Hepatocyte (in vitro differentiated cells): ENCODE measurements around the gene RBM7. TPM values are rescaled to one million over a fixed set of nuclear protein-coding genes. Genes with fewer than 3 reads are reported as not detected.

Experiments
- DNase-seq: peaks from one replicate; pipeline ENCODE4 v3.0.0-alpha.2; 2016; ENCODE audit warnings: low spot score
- H2AFZ ChIP-seq: fragments of 200-600 bp; sonication (generic); 2 replicates; pipeline ENCODE4 v1.6.0; 2016; ENCODE audit warnings: antibody characterized with exemption, mild to moderate bottlenecking
- H3K27ac ChIP-seq: fragments of 200-600 bp; sonication (generic); 2 replicates; pipeline ENCODE4 v1.5.1; 2016; ENCODE audit warnings: mild to moderate bottlenecking
- H3K27me3 ChIP-seq: fragments of 200-600 bp; sonication (generic); 2 replicates; pipeline ENCODE4 v1.6.1; 2016
- H3K36me3 ChIP-seq: fragments of 200-600 bp; sonication (generic); replicated peaks from 2 replicates; pipeline ENCODE4 v1.5.1; 2016; ENCODE audit warnings: low read depth; ENCODE audit not compliant: insufficient read depth
- H3K4me1 ChIP-seq: fragments of 200-600 bp; sonication (generic); 2 replicates; pipeline ENCODE4 v1.5.1; 2016; ENCODE audit warnings: mild to moderate bottlenecking, moderate library complexity; ENCODE audit not compliant: insufficient read depth
- H3K4me2 ChIP-seq: fragments of 200-600 bp; sonication (generic); 2 replicates; pipeline ENCODE4 v1.6.0; 2016
- H3K4me3 ChIP-seq: fragments of 200-600 bp; sonication (generic); 2 replicates; pipeline ENCODE4 v1.5.1; 2016; ENCODE audit warnings: mild to moderate bottlenecking
- H3K79me2 ChIP-seq: fragments of 200-600 bp; sonication (generic); 2 replicates; pipeline ENCODE4 v1.6.0; 2017; ENCODE audit warnings: mild to moderate bottlenecking
- H3K9me2 ChIP-seq: fragments of 200-600 bp; sonication (generic); replicated peaks from 2 replicates; pipeline ENCODE4 v1.6.0; 2017; ENCODE audit warnings: mild to moderate bottlenecking; ENCODE audit not compliant: insufficient read depth
- H3K9me3 ChIP-seq: fragments of 200-600 bp; sonication (generic); 2 replicates; pipeline ENCODE4 v1.5.1; 2016; ENCODE audit warnings: low read depth, mild to moderate bottlenecking
- H4K20me1 ChIP-seq: fragments of 200-600 bp; sonication (generic); 2 replicates; pipeline ENCODE4 v1.6.0; 2016; ENCODE audit warnings: mild to moderate bottlenecking; ENCODE audit not compliant: insufficient read depth, poor library complexity, severe bottlenecking
- EZH2 ChIP-seq: fragments of 200-600 bp; sonication (generic); IDR thresholded peaks from 2 replicates; pipeline ENCODE4 v1.6.1; 2016; ENCODE audit warnings: antibody characterized with exemption, mild to moderate bottlenecking, borderline replicate concordance
- EZH2phosphoT487 ChIP-seq: fragments of 200-600 bp; sonication (generic); IDR thresholded peaks from one replicate; pipeline ENCODE4 v1.6.1; 2018; ENCODE audit warnings: antibody characterized with exemption, mild to moderate bottlenecking, low read depth, moderate library complexity; ENCODE audit not compliant: unreplicated experiment, severe bottlenecking
- WGBS: methylation state at CpG from one replicate; pipeline ENCODE4 v1.1.6; 2016; ENCODE audit warnings: low lambda C conversion rate; ENCODE audit errors: missing lambda C conversion rate; 5-methylcytosine and 5-hydroxymethylcytosine counted together
- polyA plus RNA-seq: library from polyadenylated mRNA; unstranded; fragments of >200 nt; fragmentation: Nextera tagmentation; extraction: Ambion mirVana; gene quantifications from 2 replicates; pipeline ENCODE4 v1.2.1, GENCODE V29; 2016
- total RNA-seq: library from RNA; depleted of rRNA; stranded (reverse); fragments of >200 nt; gene quantifications from 2 replicates; pipeline ENCODE4 v1.2.3, GENCODE V29; 2014
- TF ChIP-seq, protein P1 (sequence below): fragments of 200-600 bp; sonication (generic); IDR thresholded peaks from 2 replicates; pipeline ENCODE4 v1.5.1; 2016; ENCODE audit warnings: antibody characterized with exemption, mild to moderate bottlenecking; ENCODE audit not compliant: poor library complexity

The RBM7 gene
- total and polyA plus RNA-seq, 2 experiments from 2014 or later: 36.2 to 49.2 TPM

DNA sequence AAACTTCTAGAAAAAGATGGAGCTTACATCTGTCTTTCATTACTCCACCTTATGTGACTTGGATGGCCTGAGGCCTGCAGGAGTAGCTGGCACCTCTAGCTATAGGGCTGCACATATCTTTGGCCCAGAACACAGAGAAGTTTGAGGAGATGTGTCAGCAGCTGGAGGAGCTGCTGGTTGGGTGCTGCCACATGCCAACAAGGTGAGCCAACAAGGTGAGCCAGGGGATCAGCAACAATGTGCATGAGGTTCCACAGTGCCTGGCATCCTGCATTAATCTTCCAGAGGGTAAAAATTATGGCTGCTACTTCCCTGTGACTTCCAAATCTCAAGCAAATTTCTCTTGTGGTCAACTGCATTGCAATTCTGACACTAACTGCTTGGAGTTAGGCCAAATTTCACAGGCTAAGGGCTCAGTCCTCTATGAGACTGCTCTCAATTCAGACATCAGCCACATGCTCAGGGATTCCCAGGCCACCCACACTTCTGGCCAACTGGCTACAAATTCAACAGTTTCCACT is 16.0 kb downstream of the RBM7 start:
- DNase-seq: no peak
- Histone ChIP-seq H3K27ac (no peak overlapping the region), H3K4me1 (no peaks in the 10 kb centered on the region), H3K4me3 (no peak overlapping the region), H3K27me3 (no peaks in the 10 kb centered on the region), H2AFZ (no peak overlapping the region), H4K20me1 (no peaks in the 10 kb centered on the region), H3K9me2 (no peaks in the 10 kb centered on the region), H3K9me3 (no peaks in the 10 kb centered on the region), H3K4me2 (no peak overlapping the region), H3K79me2 (no peaks in the 10 kb centered on the region), H3K36me3 (no peaks in the 10 kb centered on the region)
- TF ChIP-seq, protein P1, sequence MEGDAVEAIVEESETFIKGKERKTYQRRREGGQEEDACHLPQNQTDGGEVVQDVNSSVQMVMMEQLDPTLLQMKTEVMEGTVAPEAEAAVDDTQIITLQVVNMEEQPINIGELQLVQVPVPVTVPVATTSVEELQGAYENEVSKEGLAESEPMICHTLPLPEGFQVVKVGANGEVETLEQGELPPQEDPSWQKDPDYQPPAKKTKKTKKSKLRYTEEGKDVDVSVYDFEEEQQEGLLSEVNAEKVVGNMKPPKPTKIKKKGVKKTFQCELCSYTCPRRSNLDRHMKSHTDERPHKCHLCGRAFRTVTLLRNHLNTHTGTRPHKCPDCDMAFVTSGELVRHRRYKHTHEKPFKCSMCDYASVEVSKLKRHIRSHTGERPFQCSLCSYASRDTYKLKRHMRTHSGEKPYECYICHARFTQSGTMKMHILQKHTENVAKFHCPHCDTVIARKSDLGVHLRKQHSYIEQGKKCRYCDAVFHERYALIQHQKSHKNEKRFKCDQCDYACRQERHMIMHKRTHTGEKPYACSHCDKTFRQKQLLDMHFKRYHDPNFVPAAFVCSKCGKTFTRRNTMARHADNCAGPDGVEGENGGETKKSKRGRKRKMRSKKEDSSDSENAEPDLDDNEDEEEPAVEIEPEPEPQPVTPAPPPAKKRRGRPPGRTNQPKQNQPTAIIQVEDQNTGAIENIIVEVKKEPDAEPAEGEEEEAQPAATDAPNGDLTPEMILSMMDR: no peak
- TF ChIP-seq EZH2phosphoT487 (no peak), EZH2 (no peak)

DNA sequence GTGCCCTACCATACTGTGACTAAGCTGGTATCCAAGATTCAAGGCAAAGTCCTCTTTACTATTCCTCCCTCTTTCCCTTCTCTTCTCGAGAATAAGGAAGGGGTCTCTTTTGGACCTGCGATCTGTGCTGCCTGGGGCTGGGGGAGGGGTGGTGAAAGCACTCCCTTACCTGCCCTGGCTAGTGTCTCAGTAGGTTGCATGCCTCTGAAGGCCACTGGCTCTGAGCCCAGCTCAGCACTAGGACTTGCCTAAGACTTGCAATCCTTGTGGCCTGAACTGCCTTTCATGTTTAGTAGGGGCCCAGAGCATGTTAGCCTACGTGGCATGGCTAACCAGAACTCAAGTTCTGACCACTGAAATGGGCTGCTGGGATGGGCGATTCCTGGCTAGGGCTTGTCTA is 25.8 kb downstream of the RBM7 start:
- WGBS: 94% methylated on average over 4 of the region's 4 CpGs
- Histone ChIP-seq H3K4me2 (no peak overlapping the region), H3K27ac (no peak overlapping the region), H3K79me2 (no peaks in the 10 kb centered on the region), H4K20me1 (no peaks in the 10 kb centered on the region), H3K27me3 (no peaks in the 10 kb centered on the region), H3K9me2 (no peaks in the 10 kb centered on the region), H3K4me3 (no peak overlapping the region), H3K36me3 (no peaks in the 10 kb centered on the region), H3K9me3 (no peaks in the 10 kb centered on the region), H2AFZ (no peak overlapping the region), H3K4me1 (no peaks in the 10 kb centered on the region)
- no peak for DNase-seq
- TF ChIP-seq EZH2 (no peak), EZH2phosphoT487 (no peak)
- TF ChIP-seq, protein P1: no peak

- Histone ChIP-seq H3K27me3 (no peaks in the 10 kb centered on the region), H3K79me2 (no peaks in the 10 kb centered on the region), H3K4me1 (no peaks in the 10 kb centered on the region), H2AFZ (no peak overlapping the region), H3K4me2 (no peak overlapping the region), H3K36me3 (no peaks in the 10 kb centered on the region), H3K4me3 (no peak overlapping the region), H4K20me1 (no peaks in the 10 kb centered on the region), H3K9me3 (no peaks in the 10 kb centered on the region), H3K9me2 (no peaks in the 10 kb centered on the region), H3K27ac (no peak overlapping the region)
- DNase-seq: no peak
- TF ChIP-seq EZH2 (no peak), EZH2phosphoT487 (no peak)
- TF ChIP-seq, protein P1: no peak
Observed at GRCh38 chr11:114430290-114430689, 29.8 kb downstream of the RBM7 start.

- no peak for TF ChIP-seq EZH2
- no peak for TF ChIP-seq EZH2phosphoT487
- TF ChIP-seq, protein P1: no peak
- H3K9me2 ChIP-seq: no peaks in the 10 kb centered on the region
- H2AFZ ChIP-seq: no peak overlapping the region
- WGBS: 84% methylated on average over 3 of the region's 3 CpGs
- H3K79me2 ChIP-seq: no peaks in the 10 kb centered on the region
- H4K20me1 ChIP-seq: no peaks in the 10 kb centered on the region
- H3K4me3 ChIP-seq: no peak overlapping the region
- DNase-seq: no peak
- no peaks in the 10 kb centered on the region for H3K36me3 ChIP-seq
- H3K4me1 ChIP-seq: no peaks in the 10 kb centered on the region
- no peaks in the 10 kb centered on the region for H3K27me3 ChIP-seq
- H3K9me3 ChIP-seq: no peaks in the 10 kb centered on the region
- no peak overlapping the region for H3K4me2 ChIP-seq
- H3K27ac ChIP-seq: no peak overlapping the region
Observed at GRCh38 chr11:114432893-114433292, 32.4 kb downstream of the RBM7 start.
